MM.1S (cell line): ENCODE measurements around the gene KDM6A.

Experiments used
- EZH2 ChIP-seq: fragments of 300-600 bp; sonication (generic); optimal IDR thresholded peaks from 2 replicates; pipeline ENCODE3; 2017; ENCODE audit warnings: low read depth, mild to moderate bottlenecking, antibody characterized with exemption, low read length, mixed read lengths
- EZH2phosphoT487 ChIP-seq: fragments of 300-600 bp; sonication (generic); IDR thresholded peaks from 2 replicates; pipeline ENCODE4 v1.6.1; 2018; ENCODE audit warnings: antibody characterized with exemption, low read length
- TF ChIP-seq, protein P1 (sequence below): fragments of 300-600 bp; sonication (generic); IDR thresholded peaks from 2 replicates; pipeline ENCODE4 v1.5.1; 2016; ENCODE audit warnings: antibody characterized with exemption, low read length, mixed read lengths

- TF ChIP-seq, protein P1, sequence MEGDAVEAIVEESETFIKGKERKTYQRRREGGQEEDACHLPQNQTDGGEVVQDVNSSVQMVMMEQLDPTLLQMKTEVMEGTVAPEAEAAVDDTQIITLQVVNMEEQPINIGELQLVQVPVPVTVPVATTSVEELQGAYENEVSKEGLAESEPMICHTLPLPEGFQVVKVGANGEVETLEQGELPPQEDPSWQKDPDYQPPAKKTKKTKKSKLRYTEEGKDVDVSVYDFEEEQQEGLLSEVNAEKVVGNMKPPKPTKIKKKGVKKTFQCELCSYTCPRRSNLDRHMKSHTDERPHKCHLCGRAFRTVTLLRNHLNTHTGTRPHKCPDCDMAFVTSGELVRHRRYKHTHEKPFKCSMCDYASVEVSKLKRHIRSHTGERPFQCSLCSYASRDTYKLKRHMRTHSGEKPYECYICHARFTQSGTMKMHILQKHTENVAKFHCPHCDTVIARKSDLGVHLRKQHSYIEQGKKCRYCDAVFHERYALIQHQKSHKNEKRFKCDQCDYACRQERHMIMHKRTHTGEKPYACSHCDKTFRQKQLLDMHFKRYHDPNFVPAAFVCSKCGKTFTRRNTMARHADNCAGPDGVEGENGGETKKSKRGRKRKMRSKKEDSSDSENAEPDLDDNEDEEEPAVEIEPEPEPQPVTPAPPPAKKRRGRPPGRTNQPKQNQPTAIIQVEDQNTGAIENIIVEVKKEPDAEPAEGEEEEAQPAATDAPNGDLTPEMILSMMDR: no peak
- no peak for TF ChIP-seq EZH2
- TF ChIP-seq EZH2phosphoT487: no peak
Observed at GRCh38 chrX:44946771-44947170, 73.8 kb downstream of the KDM6A start.
